ENCODE data around the gene CDH16.

GRCh38 chr16:66928702-66929388 is 10.2 kb upstream of the CDH16 start:
- TF ChIP-seq POLR2AphosphoS5 (IDR thresholded peaks at IDR 0.05; ENCODE audit: low read depth, low read length) (no peak), TAF1 (IDR thresholded peaks at IDR 0.05; ENCODE audit: borderline replicate concordance, insufficient read depth, low read length) (no peak), SIN3A (IDR thresholded peaks at IDR 0.05; ENCODE audit: borderline replicate concordance, insufficient read depth, low read length) (no peak), REST (IDR thresholded peaks at IDR 0.05; ENCODE audit: insufficient read depth in 1 of 2, low read depth in 2 of 2, low read length in 2 of 2) (no peak), FOXP2 (optimal IDR thresholded peaks at IDR 0.05; ENCODE audit: borderline replicate concordance, extremely low read depth, extremely low read length, insufficient read depth) (no peak)
